Amniotic stem cell (primary cell): ENCODE data around the gene TSPOAP1.

Source experiments
- DNase-seq: peaks from one replicate; lab custom pipeline; 2025; lab: John Stamatoyannopoulos, UW

Gene TSPOAP1

DNA sequence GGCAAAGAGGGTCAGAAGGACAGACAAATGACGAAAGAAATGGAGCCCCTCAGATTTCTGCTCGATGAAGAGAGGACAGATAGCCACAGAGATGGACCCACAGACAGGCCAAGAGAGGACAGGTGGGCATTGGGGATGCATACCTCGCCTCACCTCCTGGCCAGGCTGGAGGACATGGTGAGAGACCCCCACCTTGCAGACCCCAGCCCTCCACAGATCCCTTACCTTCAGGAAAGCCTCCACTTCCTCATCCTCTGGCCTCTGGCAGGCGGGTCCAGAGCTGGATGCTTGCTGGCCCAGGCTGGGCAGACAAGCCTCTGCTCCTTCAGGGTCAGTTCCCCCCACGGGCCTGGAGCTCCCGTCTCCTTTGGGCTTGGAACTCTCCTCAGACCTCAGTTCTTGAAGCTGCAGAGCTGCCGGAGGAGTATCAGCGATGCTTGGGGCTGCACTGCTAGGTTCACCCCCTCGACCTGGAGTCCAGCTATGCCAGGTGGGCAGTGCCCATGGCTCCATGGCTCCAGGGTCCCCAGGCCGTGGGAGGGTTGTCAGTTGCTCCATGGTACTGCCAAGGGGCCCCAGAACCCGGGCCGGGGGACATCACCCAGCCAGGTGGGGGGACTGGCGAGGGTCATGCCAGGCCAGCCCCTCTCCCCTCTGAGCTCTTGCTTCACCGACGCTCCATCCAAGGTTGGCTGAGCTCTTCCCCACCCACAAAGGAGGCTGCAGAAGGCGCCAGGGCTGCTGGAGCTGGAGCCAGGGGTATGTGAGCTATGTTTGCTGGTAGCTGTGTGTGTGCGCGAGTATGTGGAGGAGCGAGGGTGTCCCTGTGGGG lies 1.0 kb downstream of the TSPOAP1 start:
- no peak for DNase-seq

DNA sequence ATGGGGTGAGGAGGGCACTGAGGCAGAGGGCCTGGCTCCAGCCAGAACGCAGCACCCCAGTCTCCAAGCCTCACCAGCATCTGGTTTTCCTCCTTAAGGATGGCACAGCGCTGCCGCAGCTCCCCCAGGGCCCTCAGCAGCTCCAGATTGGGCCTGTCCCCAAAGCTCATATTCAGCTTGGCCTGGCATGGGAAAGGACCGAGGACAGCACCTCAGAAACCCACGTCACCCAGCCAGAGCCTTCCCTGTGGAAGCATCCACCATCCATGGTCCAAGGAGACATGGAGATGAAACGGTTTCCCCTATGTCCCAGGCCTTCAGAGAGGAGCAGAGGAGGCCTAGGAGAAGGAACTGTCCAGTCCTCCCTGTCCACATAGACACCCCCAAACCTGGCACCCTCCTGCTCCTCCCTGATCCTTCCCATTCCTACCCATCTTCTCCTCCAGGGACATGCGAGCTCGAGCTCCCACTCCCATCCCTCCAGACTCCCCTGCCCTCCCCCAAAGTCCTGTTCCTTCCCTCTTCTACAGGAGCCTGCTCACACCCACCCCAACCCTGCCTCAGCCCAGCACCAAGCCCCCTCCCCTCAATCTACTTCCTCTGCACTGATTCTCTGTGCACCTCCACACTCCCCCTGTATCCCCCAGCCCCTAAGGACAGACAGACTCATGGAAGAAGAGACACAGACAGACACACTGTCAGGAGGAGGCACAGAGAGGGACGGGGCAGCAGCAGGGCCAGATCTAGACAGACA lies 1.8 kb downstream of the TSPOAP1 start:
- no peak for DNase-seq

DNA sequence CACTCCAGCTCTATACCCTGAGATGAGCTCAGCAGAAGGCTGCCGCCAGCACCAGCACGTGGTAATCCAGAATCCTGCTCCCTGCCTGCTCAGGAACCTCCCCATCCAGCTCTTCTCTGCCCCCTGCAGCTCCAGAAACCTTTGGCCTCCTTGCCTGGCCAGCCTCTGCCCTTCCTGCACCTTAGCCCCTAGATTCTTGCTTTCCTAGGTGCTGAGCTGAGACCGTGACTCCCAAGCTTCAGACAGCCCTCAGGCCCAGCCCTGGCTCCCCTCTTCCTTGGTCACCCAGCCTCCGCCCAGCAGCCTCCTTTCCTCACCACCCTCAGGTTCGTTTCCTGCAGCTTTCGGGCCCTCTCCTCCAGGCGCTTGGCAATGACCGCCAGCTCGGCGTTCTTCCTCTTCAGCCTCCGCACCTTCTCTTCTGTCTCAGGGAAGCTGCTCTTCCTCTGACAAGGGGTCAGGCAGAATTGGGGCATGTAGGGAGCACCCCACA lies 2.6 kb downstream of the TSPOAP1 start:
- no peak for DNase-seq

DNA sequence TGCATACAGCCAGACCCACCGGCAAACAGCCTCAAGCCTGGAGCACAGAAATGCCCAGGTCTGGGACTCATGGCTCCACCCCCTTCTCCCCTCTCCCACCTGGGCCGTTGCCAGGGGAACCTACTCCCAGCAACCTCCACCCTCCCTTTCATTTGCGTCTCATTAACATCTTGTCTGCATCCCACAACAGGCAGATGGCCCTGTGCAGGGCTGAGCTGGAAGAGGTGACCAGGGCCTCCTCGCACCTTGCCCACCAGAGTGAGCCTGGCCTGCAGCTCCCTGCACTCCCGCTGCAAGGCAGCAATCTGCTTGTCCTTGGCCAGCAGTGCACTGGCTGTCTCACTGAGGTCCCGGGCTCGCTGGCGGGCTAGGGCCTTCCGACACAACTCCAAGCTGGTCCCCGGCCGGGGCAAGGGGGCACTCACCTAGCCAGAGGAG lies 3.3 kb downstream of the TSPOAP1 start:
- DNase-seq: no peak

DNA sequence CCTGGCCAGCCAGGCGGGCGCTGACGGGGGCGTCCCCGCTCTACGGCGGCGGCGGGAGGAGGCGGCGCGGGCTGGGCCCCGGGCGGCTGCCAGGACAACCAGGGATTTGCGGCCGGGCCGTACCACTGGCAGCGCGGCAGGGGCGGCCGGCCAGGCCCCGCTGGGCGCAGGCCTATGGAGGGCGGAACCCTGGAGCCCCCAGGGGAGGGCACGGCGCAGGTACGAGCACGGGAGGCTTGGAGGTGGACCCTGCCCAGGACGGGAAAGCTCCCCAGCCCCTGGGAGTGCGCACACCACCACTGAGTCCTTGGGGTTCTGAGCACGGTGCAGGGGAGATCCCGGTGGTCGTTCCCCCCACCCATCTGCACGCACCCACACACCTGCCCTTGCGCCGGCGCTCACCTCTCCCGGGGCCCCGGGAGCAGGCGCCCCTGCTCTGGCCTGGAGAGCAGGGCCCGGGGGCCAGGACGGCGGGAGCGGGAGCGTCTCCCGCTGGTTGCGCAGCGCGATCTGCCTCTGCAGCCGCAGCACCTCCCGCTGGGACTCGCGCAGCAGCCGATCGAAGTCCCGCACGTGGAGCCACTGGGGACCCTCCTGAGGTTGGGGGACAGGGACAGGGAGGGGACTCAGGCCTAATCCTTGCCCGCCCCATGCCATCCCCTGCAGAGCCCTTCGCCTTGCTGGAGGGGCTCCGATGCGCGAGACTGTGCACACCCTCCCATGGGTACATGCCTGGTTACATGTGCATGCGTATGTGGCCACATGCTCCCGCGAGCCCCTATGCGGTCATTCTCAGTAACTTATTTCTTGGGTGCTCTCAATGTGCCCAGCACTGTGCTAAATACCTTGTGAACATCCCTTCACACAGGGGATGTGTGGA lies 3.9 kb downstream of the TSPOAP1 start:
- no peak for DNase-seq

DNA sequence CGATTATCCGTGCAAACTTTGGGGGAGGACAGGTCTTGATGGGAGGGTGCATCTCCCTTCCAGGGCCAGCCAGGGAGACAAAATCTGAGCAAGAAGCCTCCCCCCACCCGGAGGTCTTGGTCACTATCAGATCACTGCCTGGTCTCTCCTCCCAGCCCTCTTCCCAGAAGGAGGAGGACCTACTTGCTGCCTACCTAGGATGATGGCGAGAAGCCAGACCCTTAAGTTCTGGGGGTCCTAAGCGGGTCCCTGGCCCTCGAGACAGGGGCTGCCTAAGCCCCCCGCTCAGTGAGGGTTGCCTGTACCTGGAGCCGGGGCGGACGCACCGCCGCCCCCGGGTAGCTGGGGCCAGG lies 4.6 kb downstream of the TSPOAP1 start:
- no peak for DNase-seq

DNA sequence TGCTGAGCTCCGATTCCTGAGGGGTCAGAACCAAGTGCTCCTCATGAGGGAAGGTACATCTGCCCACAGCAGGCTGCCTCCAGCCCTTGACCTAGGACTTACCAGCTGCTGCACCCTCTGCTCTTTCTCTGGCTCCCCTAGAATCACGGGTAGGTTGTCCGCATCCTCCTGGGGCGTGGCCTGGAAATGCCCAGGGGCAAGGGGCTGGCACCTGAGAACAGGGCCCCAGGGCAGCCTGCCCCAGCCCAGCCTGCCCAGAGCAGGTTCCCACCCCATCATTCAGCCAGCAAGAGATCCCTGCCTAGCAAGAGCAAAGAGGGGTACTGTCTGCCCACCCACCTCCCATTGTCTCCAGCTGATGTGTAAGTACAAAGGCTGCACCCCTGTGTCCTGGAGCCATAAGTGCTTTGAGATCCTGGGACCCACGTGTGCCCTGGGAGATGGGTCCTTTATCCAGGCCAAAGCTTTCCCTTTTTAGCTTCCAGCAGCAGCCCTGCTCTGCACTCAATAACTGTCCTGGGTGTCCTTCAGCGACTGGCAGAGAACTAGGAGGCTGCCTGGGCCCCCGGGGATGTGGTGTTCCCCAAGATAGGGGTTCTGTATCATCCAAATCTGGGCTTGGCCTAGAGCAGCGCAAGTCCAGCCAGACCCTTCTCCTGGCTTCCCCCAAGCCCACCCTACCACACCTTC lies 5.1 kb downstream of the TSPOAP1 start:
- no peak for DNase-seq

DNA sequence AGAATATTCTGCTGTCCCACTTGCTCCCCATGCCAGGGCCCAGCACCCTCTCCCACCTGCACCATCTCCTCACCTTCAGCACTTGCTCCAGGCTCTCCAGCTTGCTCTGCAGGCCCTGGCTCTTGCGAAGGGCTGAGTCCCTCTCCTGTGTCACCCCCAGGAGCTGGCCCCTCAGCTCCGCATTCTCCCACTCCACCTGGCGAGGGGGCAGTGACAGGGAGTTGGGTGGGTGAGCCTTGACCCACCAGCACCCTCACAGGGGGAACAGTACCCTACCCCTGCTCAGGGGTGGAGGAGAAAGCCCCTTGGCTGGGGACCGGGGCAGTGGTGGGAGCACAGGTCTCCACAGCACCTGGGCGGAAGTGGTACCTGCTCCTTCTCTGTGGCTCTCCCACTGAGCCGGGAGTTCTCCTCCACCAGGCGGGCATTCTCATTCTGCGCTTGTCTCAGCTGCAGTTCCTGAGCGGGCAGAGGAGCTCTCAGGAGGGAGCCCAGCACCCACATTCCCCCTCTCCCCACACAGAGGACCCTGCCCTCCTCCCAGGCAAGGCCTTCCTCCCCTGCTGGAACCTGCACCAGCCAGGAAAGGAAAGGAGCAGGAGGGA lies 5.9 kb downstream of the TSPOAP1 start:
- DNase-seq: no peak

DNA sequence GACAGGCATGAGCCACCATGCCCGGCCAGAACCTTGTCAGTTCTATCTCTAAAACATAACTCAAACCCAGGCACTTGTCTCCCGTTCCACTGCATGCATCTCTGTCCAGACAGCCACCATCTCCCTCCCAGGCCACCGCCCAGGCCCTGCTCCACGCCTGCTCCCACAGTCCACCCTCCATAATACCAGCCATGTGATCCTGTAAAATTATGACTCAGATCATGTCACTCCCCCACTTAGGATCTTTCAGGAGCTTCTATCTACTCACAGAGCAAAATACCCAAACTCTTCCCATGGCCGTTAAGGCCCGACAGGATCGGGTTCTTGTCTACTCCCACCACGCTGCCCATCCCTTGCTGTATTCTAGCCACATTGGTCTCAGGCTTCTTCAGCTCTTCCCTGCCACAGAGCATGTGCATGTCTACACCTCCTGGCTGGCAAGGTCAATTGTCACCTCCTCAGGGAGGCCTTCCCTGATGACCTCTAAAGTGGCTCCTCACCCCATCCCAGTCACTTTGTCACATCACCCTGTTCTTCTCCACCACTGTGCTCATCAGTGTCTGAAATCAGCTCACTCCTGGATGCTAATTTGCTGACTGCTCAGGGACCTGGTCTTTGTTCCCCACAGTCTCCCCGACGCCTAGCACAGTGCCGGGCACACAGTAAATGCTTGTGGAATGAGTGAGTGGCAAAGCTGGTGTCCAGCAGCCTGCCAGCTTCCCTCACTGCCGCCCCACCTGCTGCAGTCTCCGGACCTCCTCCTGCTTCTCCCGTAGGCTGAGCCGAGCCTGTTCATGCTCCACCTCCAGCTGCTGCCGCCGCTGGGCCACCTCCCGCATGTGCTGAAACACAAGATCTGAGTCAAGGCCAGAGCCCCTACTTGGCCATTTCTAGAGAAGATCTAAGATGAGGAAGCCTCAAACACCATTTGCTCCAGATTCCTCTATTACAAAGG lies 6.7 kb downstream of the TSPOAP1 start:
- DNase-seq: no peak

DNA sequence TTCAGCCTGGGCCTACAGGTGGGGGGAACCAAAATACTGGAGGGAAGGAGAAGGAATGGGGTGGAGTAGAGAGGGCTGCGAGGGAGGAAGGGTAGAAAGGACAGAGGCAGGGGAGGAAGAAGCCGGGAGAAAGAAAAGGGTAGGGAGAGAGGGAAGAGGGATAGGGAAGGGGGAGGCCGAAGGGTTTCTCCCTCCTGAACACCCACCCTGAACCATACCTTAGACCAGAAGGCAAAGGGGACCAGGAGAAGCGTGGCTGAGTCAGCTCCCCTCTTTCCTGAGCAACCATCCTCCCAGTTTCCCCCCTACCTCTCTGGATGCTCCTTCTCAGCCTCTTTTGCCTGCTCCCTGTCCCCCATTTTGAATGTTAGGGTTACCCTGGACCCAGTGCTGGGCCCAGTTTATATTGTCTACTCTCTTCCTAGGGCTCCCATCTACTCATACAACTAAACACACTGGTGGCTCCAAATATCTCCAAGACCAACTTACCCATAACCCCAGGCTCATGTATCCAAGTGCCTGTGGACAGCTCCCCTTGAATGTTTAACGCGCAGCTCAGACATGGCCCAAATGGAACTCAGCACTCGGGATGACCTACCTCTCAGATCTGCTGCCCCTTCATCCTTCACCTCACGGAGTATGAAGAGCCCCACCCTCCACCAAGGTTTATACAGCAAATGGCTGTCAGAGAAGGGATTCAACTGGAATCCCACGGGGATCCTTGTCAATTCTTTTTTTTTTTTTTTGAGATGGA lies 7.8 kb downstream of the TSPOAP1 start:
- no peak for DNase-seq

DNA sequence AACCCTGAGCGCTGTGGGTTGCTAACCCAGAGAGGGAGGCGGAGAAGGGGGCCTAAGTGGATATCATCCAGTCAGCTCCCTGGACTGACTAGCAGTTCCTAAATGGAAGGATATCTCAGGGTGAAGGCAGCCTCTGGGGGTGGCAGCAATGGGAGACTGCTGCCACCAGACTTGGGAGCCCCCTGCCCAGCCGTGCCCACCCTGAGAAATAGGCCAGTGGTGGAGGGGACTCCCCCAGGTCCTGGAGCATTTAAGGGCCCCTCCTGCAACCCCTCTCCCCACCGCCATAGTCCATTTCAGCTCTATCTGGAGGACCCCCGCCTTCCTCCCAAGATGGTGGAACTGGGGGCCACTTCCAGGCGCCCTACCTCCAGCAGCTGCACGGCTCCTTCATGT lies 8.4 kb downstream of the TSPOAP1 start:
- DNase-seq: no peak

DNA sequence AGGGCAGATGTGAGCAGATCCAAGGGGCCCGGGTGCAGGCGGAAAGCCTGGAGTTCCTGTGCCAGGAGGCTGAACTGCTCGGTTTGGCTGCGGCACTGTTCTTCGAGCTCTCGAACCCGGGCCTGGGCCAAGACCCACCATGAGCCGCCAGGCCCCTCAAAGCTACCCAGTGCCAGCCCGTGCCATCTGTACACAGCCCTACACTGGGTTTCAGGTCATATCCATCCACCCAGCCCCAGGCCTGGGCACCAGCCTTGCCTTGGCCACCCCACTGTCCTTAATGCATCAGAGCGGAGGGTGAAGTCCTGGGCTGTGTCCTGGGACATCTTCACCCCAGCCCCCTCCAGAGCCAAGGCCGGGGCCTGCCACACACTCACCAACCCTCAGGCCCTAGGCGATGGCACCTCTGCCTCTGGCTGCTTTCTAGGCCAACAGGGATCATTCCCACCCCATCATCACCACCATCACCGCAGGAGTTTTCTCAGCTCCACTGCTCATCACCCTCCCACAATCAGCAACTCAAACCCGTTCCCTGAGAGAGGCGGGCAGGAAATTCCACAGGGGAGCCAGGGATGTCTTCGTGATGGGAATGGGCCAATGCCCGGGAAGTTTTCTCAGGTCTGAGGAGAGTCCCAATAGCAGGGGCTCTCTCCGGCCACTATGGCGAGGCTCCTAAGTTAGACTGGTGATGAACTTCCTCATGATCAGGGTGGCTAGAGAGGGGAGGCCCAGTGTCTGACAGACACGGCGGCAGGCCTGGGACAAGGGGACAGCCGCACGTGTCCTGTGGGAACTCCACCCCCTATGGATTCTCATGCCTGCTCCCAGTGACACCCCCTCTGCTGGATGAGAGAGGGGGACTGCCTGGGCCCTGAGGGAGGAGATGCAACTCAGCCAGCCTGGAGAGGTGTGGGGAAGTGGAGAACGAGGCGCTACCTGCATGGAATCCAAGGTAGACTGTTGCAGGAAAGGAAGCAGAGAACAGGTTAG lies 9.1 kb downstream of the TSPOAP1 start:
- DNase-seq: no peak

DNA sequence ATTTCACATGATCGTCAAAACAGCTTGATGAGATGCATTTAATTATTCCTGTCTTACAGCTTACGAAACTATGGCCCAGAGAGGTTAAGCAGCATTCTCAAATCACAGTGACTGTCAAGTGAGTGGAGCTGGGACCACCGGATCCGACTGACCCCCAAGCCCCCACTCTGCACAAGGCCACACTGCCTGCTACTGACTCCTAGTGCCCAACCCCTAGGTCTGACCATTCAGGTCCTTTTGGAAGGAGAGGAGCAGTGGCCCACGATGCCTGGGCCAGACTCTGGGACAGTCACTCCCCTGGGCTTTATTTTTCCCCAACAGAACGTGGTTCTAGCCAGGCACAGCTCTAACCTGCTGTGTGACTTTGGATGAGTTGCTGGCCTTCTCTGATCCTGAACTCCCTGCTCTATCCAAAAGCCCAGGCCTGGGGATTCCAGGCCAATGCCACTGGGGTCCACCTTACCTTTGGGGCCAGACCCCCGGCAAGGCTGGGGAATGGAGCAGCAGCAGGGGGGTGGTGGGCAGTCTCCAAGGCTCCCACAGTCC lies 9.9 kb downstream of the TSPOAP1 start:
- no peak for DNase-seq

DNA sequence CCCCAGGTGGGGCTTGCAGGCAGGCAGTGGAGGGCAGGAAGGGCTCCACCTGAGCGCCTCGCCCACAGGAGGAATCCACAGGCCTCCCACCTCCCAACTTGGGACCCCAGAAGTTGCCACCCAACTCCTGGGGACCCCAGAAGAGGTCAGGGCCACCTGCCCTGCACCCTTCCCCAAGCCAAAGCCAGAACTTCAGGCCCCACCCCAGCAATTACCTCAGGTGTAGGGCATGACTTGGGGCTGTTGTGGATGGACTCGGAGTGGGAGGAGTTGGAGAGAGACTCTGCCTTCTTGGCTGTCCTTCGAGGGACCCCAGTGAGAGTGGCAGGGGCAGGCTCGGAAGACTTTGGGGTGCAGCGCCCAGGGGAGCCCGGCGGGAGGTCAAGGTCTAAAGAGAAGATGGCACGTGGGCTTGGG lies 10.5 kb downstream of the TSPOAP1 start:
- no peak for DNase-seq

DNA sequence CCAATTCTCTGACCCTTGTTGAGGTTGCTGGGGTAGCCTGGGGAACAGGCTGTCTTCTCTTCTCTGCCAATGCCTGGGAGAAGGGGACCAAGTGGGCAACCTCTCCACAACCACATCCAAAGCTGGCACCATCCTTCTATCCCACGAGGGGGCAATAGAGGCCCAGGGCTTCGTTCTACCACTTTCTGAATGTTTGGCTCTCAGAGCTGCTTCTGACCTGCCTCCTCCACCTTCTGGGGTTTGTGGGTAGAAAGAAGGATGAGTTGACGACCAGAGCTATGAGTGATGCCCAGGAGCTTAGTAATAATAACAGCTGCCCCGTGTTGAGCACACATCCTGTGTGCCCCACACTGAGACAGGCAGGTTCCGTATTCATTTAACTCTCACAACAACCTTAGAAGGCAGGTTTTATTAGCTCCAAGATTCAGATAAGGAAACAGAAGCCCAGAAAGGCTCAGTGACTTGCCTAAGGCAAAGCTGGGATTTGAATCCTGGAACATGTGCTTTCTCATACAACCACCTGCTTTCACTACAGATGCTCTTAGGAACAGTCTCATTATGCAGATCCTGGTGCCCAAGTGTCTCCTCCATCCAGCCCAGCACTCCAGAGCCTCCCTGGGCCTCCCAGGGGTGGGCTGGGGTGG lies 11.1 kb downstream of the TSPOAP1 start:
- no peak for DNase-seq

DNA sequence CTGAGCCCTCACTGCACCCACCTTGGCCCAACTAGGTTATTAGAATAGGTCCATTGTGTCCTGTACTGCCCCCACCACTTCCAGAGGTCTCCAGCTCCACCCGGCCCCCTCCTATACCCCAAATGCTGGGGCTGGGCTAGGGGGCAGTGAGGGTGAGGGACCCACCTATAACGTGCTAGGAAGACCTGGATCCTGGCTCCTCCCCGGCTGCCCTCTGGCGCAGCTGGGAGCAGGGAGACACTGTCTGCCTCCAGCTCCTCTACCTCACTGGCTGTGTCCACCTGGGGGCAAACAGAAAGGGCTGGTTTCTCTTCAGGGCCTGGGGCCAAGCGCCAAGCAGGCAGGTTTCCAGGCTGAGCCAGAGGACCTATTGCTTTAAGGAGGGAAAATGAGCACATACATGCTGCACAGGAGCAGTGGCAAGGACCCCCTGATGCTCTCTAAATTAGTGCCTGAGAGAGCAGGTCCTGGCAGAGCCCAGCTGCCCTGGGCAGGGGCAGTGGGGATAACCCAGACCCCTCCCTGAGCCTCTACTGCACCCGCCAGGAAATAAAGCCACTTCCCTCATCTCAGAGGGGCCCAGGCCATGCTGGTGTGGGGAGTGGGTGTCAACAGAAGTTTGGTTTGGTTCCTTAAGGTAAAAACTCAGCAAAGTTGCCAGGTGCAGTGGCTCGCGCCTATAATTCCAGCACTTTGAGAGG lies 12.2 kb downstream of the TSPOAP1 start:
- DNase-seq: no peak

DNA sequence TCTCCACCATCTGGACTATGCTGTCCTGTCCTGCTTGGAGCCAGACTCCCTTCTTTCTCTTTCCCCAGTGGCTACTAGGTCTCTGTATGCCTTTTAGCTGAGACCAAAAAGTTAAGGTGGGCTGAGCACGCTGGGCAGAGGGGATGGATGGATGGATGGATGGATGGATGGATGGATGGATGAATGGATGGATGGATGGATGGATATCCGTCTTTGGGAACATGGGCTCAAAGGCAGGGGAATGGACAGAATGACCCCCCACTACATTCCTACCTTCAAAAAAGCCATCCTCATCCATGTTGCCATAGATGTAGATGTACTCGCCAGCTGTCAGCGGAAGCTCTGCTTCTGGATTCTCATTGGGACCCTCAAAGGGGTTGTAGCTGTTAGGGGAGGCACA lies 12.8 kb downstream of the TSPOAP1 start:
- DNase-seq: no peak
